CD4-positive, alpha-beta T cell treated with Interleukin-21 for 1 hour (primary cell): Measurements from ENCODE around the gene CNTNAP1.
"Not testable (repeated sequence)": the region's sequence is repeated elsewhere in the genome, so short reads cannot be mapped to it uniquely, and the experiment has no call there.

Experiments
- DNase-seq: peaks from one replicate; pipeline ENCODE4 v3.0.0-alpha.2; 2020

CNTNAP1 gene

DNA sequence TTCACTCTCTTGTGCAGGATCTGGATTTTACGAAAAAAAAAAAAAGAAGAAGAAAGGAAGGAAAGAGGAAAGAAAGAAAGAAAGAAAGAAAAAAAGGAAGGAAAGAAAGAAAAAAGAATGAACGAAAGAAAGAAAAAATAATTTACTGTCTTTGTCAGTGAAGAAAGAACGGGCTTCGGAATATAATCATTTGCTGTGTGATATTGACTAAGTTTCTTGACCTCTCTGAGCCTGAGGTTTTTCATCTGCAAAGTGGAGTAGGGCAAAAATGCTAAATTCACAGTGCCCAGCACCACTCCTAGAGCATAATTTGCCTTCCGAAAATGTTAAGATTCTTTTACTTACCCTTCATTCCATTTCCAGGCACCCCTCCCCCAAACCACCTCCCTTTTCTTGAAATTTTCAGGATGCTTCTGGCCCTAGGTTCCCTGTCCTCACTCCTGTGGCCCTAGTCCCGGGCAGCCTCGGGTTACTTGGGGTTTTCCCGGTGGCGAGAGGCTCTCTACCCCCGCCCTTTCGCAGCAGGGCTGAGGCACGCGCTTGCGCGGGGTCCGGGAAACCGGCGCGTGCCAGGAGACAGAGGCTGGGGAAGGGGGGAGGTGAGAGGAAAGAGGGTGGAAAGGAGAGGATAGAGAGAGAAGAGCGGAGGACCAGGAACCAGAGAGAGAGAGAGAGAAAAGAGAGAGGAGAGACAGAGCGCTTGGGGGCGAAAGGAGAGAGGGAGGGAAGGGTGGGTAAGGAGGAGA lies at the start of gene CNTNAP1:
Gene CNTNAP1, plus strand, starts transcription at position 556 of the 746 bp plus-strand sequence. CDS start 299 bp downstream, outside the sequence.
- no peak for DNase-seq

DNA sequence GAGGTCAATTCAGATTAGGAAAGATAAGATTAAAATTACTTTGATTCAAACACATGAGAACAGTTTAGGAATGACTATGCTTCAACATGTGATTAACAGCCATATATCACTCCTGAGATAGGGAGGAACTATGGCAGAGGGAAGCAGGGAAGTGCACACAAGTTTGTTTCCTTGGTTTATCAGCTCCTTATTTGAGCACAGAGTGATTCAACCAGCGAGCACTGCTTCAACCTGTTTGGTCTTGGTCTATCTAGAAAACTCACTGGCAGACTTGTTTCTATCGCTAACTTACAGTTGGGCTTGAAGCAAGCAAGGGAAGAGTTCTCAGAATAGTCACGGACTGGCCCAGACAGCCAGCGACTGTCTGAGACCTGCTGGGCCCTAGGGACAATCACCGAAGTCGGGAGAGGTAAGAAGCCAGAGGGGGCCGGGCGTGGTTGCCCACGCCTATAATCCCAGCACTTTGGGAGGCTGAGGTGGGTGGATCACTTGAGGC lies 49.3 kb upstream of the CNTNAP1 start:
- no peak for DNase-seq

DNA sequence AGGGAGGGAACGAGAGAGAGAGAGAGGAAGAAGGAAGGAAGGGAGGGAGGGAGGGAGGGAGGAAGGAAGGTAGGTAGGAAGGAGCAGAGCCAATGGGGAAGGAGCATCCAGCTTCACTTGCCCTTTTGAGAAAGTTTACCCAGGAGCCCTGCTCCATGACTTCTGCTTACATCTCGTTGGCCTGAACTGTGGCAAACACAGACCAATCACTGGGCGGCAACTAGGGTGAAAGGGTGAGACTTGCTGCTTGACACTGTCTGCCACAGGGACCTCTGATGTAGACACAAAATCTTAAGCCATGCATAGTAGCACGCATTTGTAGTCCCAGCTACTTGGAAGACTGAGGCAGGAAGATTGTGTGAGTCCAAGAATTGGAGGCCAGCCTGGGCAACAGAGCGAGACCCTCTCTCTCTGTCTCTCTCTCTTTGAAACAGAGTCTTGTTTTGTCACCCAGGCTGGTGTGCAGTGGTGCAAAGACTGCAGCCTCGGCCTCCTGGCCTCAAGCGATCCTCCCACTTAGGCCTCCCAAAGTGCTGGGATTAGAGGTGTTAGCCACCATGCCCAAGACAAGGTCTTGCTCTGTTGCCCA lies 42.7 kb upstream of the CNTNAP1 start:
- no peak for DNase-seq

DNA sequence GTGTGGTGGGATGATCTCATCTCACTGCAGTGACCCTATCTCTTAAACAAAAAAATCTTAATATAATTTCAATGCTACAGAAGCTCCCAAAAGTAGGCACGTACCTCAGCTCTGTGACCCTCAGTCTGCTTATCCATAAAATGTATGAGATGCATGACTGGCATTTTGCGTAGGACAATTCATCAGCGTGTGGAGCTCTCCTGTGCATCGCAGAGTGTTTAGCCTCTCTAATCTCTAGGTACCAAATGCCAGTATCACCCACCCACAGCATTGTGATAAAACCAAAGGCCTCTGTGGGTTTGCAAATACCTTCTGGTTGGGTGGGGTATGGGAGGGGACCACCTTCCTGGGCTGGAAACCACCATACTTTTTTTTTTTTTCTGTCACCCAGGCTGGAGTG lies 42.2 kb upstream of the CNTNAP1 start:
- no peak for DNase-seq

GRCh38 chr17:42642336-42642735 lies 40.0 kb upstream of the CNTNAP1 start:
- no peak for DNase-seq

- no peak for DNase-seq
Measured at GRCh38 chr17:42647778-42648177, 34.6 kb upstream of the CNTNAP1 start.

DNA sequence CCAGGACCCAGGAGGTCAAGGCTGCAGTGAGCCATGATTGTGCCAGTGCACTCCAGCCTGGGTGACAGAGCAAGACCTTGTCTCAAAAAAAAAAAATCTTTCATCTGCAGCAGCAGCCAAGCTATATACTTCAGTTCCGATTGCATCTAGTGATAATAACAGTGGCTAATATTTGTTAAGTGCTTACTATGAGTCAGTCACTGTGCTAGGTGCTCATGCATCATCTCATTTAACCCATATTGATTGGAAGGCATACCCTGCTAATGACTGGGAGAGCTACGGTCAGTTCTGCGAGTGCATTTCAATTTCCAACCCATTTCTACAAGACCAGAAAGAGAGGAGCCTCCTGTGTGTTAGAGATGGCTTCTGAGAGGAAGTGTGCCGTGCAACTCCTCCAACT lies 30.9 kb upstream of the CNTNAP1 start:
- no peak for DNase-seq

DNA sequence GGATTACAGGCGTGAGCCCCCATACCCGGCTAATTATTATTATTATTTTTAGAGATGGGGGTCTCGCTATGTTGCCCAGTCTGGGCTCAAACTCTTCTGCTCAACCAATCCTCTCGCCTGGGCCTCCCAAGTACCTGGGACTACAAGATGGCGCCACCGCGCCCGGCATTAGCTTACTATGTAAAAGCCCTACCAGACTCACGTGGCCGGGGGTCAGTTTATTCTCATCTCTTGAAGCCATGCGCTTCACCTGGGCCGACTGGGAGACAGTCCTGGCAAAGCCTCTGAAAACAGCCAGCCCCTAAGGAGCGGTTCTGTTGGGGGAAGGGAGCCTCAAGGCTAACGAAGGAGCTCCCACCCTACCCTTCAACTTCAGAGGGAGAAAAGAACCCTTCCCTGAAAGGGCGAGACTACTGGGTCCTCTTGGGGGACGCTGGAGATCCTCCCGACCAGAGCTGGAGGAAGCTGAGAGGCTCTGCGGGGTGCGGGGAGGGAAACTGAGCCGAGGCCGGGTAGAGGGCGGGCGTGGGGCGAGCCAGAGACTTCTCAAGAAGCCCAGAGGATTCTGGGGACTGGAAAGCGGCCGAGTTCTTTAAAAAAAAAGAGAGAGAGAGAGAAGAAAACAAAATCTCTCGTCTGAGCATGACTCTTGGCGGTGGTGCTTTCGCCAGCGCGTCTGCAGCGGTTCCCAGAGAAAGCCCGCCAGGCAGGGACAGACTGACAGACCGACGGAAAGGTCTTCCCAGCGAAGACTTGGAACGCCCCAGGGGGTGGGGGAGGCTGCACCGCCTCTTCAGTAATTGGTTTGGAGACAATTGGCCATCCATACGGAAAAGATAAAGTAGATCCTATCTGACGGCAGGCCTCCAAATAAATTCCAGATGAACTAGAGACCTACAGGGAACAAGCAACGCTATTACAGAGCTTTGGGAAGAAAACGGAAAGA lies 28.9 kb upstream of the CNTNAP1 start:
- DNase-seq: no peak

- no peak for DNase-seq
Measured at GRCh38 chr17:42655528-42655927, 26.8 kb upstream of the CNTNAP1 start.

DNA sequence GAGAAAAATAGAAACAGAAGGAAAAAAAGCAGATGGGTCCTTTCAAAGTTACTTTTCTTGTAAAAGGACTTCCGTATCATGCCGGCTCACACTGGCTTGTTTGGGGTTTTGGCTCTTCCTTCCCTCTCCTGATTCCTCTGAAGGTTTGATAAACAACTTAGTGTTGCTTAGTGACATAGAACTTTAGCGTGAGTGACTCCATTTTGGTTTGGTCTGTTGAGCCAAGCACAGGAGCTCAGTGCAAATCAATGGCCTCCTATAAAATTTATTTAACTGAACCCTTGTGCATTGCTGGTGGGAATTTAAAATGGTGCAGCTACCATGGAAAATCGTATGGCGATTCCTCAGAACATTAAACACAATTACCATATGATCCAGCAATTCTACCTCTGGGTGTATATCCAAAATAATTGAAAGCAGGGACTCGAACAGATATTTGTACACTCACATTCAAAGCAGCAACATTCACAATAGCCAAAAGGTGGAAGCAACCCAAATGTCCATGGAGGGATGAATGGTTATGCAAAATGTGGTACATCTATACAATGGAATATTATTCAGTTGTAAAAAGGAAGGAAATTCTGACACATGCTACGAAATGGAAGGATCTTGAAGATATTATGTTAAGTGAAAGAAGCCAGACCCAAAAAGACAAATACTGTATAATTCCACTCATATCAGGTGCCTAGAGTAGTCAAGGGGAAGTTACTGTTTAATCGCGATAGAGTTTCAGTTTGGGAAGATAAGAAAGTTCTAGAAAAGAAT lies 24.3 kb upstream of the CNTNAP1 start:
- no peak for DNase-seq

- peak; percentile 83 for DNase-seq
Measured at GRCh38 chr17:42659079-42659931, 23.0 kb upstream of the CNTNAP1 start, which contains the start of gene TUBG2. Gene TUBG2 (plus strand): TSS chr17:42659284. CDS start chr17:42659504, 220 bp downstream.

DNA sequence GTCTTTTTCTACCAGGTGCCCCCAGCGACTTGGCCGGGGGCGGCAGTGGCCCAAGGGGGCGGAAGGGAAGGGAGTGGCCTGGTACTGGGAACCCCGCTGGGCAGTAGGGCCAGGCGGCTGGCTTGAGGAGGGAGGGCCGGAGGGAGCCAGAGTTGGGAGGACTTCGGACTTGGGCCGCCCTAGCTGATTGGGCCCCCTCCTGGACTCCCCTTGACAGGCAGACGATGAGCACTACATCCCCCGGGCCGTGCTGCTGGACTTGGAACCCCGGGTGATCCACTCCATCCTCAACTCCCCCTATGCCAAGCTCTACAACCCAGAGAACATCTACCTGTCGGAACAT lies 22.4 kb upstream of the CNTNAP1 start:
- DNase-seq: not testable (repeated sequence)

DNA sequence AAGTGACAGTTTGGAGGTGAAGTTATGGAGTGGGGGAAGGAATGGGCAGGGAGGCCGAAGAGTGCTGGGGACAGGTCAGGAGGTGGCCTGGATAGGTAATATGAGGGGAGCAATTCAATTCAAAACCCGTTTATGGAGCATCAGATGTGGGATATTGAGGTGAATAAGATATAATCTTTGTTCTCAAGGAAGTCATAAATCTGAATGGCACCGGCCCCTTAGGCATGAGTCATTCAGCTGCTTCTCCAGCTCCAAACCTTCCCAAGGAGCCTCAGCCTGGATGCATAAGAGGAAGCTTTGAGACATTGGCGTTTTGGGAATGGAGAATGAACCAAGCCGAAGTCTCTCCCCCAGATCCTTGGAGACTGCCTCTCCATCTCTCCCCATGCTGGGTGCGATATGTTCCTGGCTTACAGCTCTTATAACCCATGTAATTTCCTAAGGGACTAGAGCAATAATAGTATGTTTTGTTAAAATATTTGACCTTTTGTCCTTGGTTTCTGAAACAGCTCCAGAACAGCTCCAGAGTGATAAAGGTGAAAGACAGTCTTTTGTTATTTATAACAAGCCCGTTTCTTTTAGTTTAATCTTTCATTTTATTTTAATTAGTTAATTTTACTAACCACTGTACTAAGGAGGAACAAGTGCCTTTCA lies 21.5 kb upstream of the CNTNAP1 start:
- DNase-seq: no peak

GRCh38 chr17:42665581-42666001 lies 16.7 kb upstream of the CNTNAP1 start:
- DNase-seq: no peak

- DNase-seq: not testable (repeated sequence)
Measured at GRCh38 chr17:42666126-42666525, 16.2 kb upstream of the CNTNAP1 start.

GRCh38 chr17:42667088-42667951 lies 15.0 kb upstream of the CNTNAP1 start:
- DNase-seq: no peak

GRCh38 chr17:42669705-42669976 lies 12.7 kb upstream of the CNTNAP1 start:
- DNase-seq: no peak

DNA sequence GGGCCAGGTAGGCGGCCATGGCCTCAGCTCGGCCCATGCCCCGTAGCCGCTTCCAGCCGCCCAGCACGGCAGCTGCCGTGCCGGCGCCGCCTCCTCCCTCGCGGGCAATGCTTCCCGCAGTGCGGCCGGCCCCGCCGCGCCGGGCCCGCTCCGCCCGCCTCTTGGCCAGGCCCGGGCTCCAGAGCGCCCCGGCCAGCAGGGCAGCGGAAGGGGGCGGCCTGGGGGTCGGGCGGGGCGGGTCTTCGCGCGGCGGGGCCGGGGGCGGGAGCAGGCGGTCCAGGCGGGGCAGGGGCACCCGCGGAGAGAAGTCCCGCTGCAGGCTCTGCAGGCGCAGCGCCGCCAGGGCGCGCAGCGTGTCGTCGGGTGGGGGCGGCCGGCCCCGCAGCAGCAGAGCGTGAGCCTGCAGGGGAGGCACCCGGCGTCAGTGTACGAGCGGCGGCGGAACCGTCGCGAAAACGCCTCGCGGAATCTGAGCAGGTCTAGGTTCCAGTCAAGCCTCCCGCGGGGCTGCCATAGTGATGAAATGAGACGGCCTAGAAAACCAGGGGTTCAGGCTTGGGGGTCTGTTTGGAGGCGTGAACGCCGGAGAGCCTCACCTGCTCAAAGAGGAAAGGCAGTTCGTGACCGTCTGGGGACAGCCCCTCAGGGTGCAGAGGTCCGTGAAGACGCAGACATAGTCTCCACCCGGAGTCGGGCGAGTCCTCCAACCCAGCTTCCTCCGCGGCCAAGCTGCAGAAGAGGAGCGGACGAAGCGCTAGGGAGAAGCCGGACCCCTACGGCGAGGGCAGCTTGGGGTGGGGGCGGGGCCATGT lies 12.1 kb upstream of the CNTNAP1 start:
- DNase-seq: peak; percentile 54
